ENCODE results near the gene MAG.
"Not testable (repeated sequence)": the region's sequence is repeated elsewhere in the genome, so short reads cannot be mapped to it uniquely, and the experiment has no call there.

The MAG gene

DNA sequence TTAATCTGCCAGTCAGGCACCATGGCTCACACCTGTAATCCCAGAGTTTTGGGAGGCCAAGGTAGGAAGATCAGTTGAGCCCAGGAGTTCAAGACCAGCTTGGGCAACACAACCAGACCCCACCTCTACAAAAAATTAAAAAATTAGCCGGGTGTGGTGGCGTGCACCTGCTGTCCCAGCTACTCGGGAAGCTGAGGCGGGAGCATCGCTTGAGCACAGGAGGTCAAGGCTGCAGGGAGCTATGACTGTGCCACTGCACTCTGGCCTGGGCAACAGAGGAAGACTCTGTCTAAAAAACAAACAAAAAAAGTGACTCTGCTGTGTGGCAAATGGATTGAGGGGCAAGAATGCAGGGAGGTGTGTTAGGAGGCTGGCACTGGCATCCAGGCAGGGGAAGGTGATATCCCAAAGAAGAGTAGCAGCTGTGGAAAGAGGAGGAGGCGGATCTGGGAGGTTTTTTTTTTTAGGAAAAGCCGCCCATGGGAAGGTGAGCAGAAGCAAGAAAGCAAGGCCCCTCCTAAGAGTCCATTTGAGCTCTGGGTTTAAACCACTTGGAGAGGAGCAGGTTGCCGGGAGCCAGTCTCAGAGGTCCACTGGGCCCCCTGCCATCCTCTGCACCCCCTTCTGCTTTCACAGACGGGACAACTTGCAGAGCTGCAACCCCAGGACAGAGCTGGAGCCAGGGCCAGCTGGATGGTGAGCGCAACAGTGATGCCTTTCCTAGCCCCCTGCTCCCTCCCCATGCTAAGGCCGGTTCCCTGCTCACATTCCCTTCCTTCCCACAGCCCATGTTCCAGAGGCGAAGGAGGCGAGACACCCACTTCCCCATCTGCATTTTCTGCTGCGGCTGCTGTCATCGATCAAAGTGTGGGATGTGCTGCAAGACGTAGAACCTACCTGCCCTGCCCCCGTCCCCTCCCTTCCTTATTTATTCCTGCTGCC lies 7.5 kb upstream of the MAG start:
- H3K4me3 ChIP-seq (ENCODE audit: control insufficient read depth, low read depth, low read length) = no peak overlapping the region
- no peak for DNase-seq (ENCODE audit: low read depth)
- TF ChIP-seq, protein P1, sequence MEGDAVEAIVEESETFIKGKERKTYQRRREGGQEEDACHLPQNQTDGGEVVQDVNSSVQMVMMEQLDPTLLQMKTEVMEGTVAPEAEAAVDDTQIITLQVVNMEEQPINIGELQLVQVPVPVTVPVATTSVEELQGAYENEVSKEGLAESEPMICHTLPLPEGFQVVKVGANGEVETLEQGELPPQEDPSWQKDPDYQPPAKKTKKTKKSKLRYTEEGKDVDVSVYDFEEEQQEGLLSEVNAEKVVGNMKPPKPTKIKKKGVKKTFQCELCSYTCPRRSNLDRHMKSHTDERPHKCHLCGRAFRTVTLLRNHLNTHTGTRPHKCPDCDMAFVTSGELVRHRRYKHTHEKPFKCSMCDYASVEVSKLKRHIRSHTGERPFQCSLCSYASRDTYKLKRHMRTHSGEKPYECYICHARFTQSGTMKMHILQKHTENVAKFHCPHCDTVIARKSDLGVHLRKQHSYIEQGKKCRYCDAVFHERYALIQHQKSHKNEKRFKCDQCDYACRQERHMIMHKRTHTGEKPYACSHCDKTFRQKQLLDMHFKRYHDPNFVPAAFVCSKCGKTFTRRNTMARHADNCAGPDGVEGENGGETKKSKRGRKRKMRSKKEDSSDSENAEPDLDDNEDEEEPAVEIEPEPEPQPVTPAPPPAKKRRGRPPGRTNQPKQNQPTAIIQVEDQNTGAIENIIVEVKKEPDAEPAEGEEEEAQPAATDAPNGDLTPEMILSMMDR (IDR thresholded peaks at IDR 0.05; ENCODE audit: control insufficient read depth, insufficient read depth, low read depth, low read length, missing control alignments) = no peak

DNA sequence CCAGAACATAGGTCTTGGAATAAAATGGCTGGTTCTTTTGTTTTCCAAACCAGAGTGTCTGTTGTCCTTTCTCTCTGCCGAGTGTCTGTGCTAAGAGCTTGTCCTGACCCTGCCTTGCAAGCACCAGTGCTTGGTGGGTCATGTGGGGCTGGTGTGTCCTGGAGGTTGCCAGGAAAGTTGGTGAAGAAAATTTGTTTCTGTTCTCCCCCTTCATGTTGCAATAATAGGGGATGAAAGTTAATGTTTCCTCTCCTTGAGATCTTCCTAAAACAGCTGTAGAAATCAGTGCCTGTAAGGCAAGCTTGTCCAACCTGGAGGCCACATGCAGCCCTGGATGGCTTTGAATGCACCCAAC lies 6.9 kb upstream of the MAG start:
- no peak for DNase-seq (ENCODE audit: low read depth)
- TF ChIP-seq, protein P1 (IDR thresholded peaks at IDR 0.05; ENCODE audit: control insufficient read depth, insufficient read depth, low read depth, low read length, missing control alignments) = no peak
- no peak overlapping the region for H3K4me3 ChIP-seq (ENCODE audit: control insufficient read depth, low read depth, low read length)

DNA sequence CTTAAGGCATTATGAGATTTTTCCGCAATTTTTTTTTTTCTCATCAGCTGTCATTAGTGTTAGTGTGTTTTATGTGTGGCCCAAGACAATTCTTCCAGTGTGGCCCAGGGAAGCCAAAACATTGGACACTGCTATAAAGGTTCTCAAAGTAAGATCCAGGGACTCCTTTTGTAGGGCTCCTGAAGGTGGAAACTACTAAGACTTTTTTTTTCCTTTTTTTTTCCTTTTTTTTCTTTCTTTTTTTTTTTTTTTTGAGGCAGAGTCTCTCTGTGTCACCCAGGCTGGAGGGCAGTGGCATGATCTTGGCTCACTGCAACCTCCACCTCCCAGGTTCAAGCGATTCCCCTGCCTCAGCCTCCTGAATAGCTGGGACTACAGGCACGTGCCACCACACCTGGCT lies 6.5 kb upstream of the MAG start:
- DNase-seq (ENCODE audit: low read depth) = not testable (repeated sequence)

DNA sequence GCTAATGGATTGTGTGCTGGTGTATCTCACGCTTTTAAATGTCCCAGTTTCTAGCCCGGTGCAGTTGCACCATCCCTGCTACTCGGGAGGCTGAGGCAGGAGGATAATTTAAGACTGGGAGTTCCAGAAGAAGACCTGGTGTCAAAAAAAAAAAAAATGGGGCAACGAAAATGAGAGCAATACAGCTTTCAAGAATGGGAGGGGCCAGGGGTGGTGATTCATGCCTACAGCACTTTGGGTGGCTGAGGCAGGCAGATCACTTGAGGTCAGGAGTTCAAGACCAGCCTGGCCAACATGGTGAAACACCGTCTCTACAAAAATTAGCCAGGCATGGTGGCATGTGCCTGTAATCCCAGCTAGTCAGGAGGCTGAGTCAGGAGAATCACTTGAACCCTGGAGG lies 5.9 kb upstream of the MAG start:
- not testable (repeated sequence) for H3K4me3 ChIP-seq (ENCODE audit: control insufficient read depth, low read depth, low read length); DNase-seq (ENCODE audit: low read depth)

More for the DNA sequence above, 6.5 kb upstream of the MAG start:
- H3K4me3 ChIP-seq (ENCODE audit: control insufficient read depth, low read depth, low read length) = not testable (repeated sequence)

DNA sequence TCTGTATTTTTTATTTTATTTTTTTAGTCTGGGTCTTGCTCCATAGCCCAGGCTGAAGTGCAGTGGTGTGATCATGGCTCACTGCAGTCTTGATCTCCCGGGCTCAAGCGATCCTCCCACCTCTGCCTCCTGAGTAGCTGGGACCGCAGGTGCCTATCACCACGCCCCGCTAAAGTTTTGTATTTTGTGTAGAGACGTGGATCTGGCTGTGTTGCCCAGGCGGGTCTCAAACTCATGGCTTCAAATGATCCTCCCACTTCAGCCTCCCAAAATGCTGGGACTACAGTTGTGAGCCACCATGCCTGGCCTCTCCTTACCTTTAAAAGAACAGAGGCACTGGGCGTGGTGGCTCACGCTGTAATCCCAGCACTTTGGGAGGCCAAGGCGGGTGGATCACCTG lies 4.2 kb upstream of the MAG start:
- TF ChIP-seq, protein P1 (IDR thresholded peaks at IDR 0.05; ENCODE audit: control insufficient read depth, insufficient read depth, low read depth, low read length, missing control alignments) = no peak
- no peak for DNase-seq (ENCODE audit: low read depth)
- H3K4me3 ChIP-seq (ENCODE audit: control insufficient read depth, low read depth, low read length) = no peak overlapping the region

DNA sequence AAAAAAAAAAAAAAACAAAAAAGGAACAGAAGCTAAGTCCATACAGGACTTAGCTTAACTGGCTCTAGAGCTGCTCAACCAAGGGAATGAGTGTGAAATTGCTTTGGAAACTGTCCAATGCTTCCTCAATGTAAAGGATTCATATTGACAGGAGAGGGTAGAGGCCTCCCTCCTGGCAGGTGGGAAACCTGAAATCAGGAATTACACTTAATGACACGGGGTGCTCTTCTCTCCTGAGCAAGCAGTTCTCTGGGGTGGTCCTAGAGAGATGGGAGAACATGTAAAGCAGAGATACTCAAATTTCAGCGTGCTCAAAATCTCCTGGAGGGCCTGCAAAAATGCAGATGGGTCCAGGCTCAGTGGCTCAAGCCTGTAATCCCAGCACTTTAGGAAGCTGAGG lies 3.6 kb upstream of the MAG start:
- DNase-seq (ENCODE audit: low read depth) = no peak
- TF ChIP-seq, protein P1 (IDR thresholded peaks at IDR 0.05; ENCODE audit: control insufficient read depth, insufficient read depth, low read depth, low read length, missing control alignments) = no peak
- H3K4me3 ChIP-seq (ENCODE audit: control insufficient read depth, low read depth, low read length) = no peak overlapping the region

DNA sequence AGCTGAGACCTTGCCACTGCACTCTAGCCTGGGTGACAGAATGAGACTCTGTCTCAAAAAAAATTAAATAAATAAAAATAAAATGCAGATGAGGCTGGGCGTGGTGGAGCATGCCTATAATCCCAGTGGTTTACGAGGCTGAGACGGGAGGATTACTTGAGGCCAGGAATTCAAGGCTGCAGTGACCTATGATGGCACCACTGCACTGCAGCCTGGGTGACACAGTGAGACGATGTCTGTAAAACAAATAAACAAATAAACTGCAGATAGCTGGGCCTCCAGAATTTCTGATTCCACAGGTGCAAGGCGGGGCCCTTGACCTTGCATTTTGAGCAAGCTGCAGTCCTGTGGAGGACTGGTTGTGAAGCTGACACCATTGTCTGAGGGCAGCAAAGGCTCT lies 3.1 kb upstream of the MAG start:
- DNase-seq (ENCODE audit: low read depth) = no peak
- TF ChIP-seq, protein P1 (IDR thresholded peaks at IDR 0.05; ENCODE audit: control insufficient read depth, insufficient read depth, low read depth, low read length, missing control alignments) = no peak
- no peak overlapping the region for H3K4me3 ChIP-seq (ENCODE audit: control insufficient read depth, low read depth, low read length)

All from AG09309 (cell line).